Lung (tissue), 12 donors: Measurements from ENCODE around the gene CHN2. TPM values are rescaled to one million over a fixed set of nuclear protein-coding genes. Genes with fewer than 3 reads are reported as not detected.

ENCODE experiments used
- ATAC-seq: fragments of 200-7000 bp; cut with Tn5 transposase; one replicate; pipeline ENCODE4 v1.9.1; 2020; ENCODE audit warnings: moderate number of reproducible peaks; ENCODE audit not compliant: insufficient read depth, low FRiP score
- DNase-seq, 3 donors: peaks; one replicate each; pipeline ENCODE4 v3.0.0-alpha.2; 2013 to 2017
- H3K27ac ChIP-seq, 2 donors: one replicate each; pipeline ENCODE4 v1.5.1; 2013; ENCODE audit warnings: mild to moderate bottlenecking in 2 of 2, moderate library complexity in 2 of 2, control low read depth in 1 of 2, inconsistent platforms in 1 of 2, low read depth in 1 of 2, low read length in 1 of 2
- H3K27me3 ChIP-seq, 3 donors: one replicate each; pipeline ENCODE4 v1.5.1; 2013; ENCODE audit warnings: low read length in 2 of 3; ENCODE audit not compliant: control insufficient read depth in 3 of 3, insufficient read depth in 3 of 3
- H3K36me3 ChIP-seq, 4 donors: one replicate each; pipeline ENCODE4 v1.5.1; 2013; ENCODE audit warnings: low read length in 4 of 4, mild to moderate bottlenecking in 1 of 4, moderate library complexity in 1 of 4; ENCODE audit not compliant: control insufficient read depth in 4 of 4, insufficient read depth in 4 of 4
- H3K4me1 ChIP-seq, 5 donors: one replicate each; pipeline ENCODE4 v1.5.1; 2013; ENCODE audit warnings: low read length in 5 of 5, mild to moderate bottlenecking in 2 of 5, moderate library complexity in 1 of 5; ENCODE audit not compliant: control insufficient read depth in 5 of 5, insufficient read depth in 5 of 5
- H3K4me3 ChIP-seq: one replicate; pipeline ENCODE4 v1.5.1; 2013; ENCODE audit warnings: mild to moderate bottlenecking, control low read depth, moderate library complexity
- H3K9ac ChIP-seq, 2 donors: one replicate each; pipeline ENCODE4 v1.5.1; 2013; ENCODE audit warnings: low read length in 2 of 2, control low read depth in 1 of 2; ENCODE audit not compliant: insufficient read depth in 1 of 2
- H3K9me3 ChIP-seq, 4 donors: one replicate each; pipeline ENCODE4 v1.5.1; 2013; ENCODE audit warnings: low read length in 3 of 4, mild to moderate bottlenecking in 1 of 4, moderate library complexity in 1 of 4; ENCODE audit not compliant: control insufficient read depth in 4 of 4, insufficient read depth in 3 of 4
- WGBS, 2 donors: extraction: QIAGEN DNeasy Blood & Tissue Kit; methylation state at CpG; one replicate each; pipeline ENCODE4 v1.1.7; 2013; 5-methylcytosine and 5-hydroxymethylcytosine counted together
- polyA plus RNA-seq, 2 donors: library from polyadenylated mRNA; stranded (reverse); fragments of 200-250 nt; gene quantifications; one replicate each; pipeline ENCODE4 v1.2.1, GENCODE V29; 2013
- total RNA-seq, 2 donors: library from RNA; depleted of rRNA in 1 of 2; stranded (reverse); fragments of >200 nt in 1 of 2; gene quantifications; one replicate each; pipeline ENCODE4 v1.2.1, GENCODE V29; 2014 to 2021
- TF ChIP-seq, protein P1 (sequence below): IDR thresholded peaks from 2 replicates; pipeline ENCODE4 v1.5.1; 2012; ENCODE audit warnings: mild to moderate bottlenecking; ENCODE audit errors: control extremely low read depth, extremely low read depth
- donor health status: control.
- donor health status: control.
- donor health status: Bipolar disorder and iron deficiency.
- donor health status: healthy.
- donor health status: DM: yes; HTN: yes; CAD: no.

Gene CHN2
- total and polyA plus RNA-seq, 4 donors: 3.2 to 11.0 (median 6.7) TPM

DNA sequence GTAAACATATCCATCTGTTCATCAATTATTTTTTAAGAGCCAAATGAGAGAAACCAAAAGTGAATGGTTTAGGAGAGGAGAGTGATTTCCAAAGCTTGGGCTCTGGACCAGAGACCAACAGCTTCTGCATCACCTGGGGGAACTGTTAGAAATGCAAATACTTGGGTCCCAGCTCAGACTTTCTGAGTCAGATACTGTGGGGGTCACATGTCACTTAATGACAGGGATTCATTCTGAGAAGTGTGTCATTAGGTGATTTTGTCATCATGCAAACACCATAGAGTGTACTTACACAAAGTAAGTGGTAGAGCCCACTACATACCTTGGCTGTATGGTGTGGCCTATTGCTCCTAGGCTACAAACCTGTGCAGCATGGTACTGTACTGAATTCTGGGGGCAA, 240.6 kb downstream of the CHN2 start:
- Histone ChIP-seq H3K4me3 (no peak overlapping the region), H3K36me3 (no peaks in the 10 kb centered on the region), H3K27me3 (no peaks in the 10 kb centered on the region), H3K27ac (no peak overlapping the region), H3K4me1 (peaks cover 0 to 2% (median 0%) of the 10 kb centered on the region in 5 donors), H3K9me3 (no peaks in the 10 kb centered on the region), H3K9ac (no peak overlapping the region)
- DNase-seq: no peak
- no peak for ATAC-seq
- TF ChIP-seq, protein P1, sequence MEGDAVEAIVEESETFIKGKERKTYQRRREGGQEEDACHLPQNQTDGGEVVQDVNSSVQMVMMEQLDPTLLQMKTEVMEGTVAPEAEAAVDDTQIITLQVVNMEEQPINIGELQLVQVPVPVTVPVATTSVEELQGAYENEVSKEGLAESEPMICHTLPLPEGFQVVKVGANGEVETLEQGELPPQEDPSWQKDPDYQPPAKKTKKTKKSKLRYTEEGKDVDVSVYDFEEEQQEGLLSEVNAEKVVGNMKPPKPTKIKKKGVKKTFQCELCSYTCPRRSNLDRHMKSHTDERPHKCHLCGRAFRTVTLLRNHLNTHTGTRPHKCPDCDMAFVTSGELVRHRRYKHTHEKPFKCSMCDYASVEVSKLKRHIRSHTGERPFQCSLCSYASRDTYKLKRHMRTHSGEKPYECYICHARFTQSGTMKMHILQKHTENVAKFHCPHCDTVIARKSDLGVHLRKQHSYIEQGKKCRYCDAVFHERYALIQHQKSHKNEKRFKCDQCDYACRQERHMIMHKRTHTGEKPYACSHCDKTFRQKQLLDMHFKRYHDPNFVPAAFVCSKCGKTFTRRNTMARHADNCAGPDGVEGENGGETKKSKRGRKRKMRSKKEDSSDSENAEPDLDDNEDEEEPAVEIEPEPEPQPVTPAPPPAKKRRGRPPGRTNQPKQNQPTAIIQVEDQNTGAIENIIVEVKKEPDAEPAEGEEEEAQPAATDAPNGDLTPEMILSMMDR: no peak

DNA sequence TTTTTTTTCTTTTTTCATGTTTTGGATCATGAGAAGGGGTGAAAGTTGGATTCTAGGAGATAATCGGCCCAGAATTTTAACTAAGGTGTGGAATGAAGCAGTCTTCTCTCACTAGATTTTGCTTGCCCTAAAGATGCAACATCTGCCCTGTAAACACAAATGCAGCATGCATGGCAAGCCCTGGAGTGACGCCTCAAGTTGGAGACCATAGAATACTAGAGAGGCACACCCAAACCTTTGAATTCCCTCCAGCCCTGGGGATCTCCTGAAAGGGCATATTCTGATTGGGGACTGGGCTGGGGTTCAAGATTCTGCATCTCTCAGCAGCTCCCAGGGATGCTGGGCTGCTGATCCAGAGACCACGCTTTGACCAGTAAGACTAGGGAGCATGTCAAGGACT, 241.3 kb downstream of the CHN2 start:
- 93 to 96% methylated on average over 3 of the region's 3 CpGs for WGBS, 2 donors
- H3K27ac ChIP-seq: no peak overlapping the region
- no peaks in the 10 kb centered on the region for H3K9me3 ChIP-seq
- H3K4me1 ChIP-seq: peaks cover 0 to 2% (median 0%) of the 10 kb centered on the region in 5 donors
- DNase-seq: no peak
- no peak overlapping the region for H3K9ac ChIP-seq
- H3K27me3 ChIP-seq: no peaks in the 10 kb centered on the region
- no peaks in the 10 kb centered on the region for H3K36me3 ChIP-seq
- no peak overlapping the region for H3K4me3 ChIP-seq
- TF ChIP-seq, protein P1: no peak
- no peak for ATAC-seq

DNA sequence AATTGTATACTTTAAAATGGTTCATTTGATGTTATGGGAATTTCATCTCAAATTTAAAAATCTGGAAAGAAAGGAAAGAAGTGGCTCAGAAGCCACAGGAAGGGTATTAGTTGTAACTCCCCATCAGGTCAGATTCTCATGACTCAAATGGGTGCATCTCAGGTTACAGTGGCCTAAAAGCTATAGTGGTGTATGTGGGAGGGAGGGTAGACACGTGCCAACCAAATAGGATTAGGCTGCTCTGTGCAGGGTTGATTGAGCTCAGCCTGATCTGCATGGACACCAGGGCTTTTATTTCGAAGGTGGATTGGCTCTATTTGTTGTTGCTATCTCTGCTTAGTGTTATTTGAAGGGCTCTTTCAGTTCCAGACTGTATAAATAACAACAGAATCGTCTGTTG, 247.6 kb downstream of the CHN2 start:
- Histone ChIP-seq H3K27ac (peak overlapping the region in 1 of 2 donors; percentile 33), H3K4me3 (no peak overlapping the region), H3K4me1 (peaks cover 0 to 10% (median 0%) of the 10 kb centered on the region in 5 donors), H3K9ac (no peak overlapping the region), H3K27me3 (no peaks in the 10 kb centered on the region), H3K36me3 (no peaks in the 10 kb centered on the region), H3K9me3 (no peaks in the 10 kb centered on the region)
- ATAC-seq (no peak), DNase-seq (no peak)
- TF ChIP-seq, protein P1: no peak
- WGBS, 2 donors: 59 to 76% methylated on average over 3 of the region's 3 CpGs

DNA sequence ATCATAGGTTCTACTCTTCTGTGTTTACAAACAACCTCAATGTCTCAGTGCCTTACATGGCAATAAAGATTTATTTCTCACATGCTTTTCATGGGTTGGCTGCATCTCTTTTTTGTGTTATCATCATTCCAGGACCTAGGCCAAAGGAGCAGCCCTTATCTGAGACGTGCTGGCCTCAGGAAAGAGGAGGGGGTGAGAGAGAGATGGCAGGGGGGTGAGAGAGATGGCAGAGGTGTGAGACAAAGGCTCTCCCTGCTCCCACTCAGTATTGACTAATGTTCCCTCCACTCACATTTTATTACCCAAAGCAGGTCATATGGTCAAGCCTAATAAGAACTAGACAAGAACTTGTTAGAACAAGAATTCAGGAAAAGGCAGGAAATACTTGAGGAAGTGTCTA, 249.0 kb downstream of the CHN2 start:
- no peak overlapping the region for H3K4me3 ChIP-seq
- H3K27ac ChIP-seq: no peak overlapping the region
- no peaks in the 10 kb centered on the region for H3K9me3 ChIP-seq
- H3K4me1 ChIP-seq: peaks cover 0 to 13% (median 0%) of the 10 kb centered on the region in 5 donors
- DNase-seq (no peak), ATAC-seq (no peak)
- WGBS, 2 donors: 71 to 84% methylated on average over 1 of the region's 1 CpG
- H3K27me3 ChIP-seq: no peaks in the 10 kb centered on the region
- H3K9ac ChIP-seq: no peak overlapping the region
- TF ChIP-seq, protein P1: no peak
- no peaks in the 10 kb centered on the region for H3K36me3 ChIP-seq
